ENCODE data around the gene BRD1.
"Not testable (repeated sequence)": the region's sequence is repeated elsewhere in the genome, so short reads cannot be mapped to it uniquely, and the experiment has no call there.

Gene BRD1

DNA sequence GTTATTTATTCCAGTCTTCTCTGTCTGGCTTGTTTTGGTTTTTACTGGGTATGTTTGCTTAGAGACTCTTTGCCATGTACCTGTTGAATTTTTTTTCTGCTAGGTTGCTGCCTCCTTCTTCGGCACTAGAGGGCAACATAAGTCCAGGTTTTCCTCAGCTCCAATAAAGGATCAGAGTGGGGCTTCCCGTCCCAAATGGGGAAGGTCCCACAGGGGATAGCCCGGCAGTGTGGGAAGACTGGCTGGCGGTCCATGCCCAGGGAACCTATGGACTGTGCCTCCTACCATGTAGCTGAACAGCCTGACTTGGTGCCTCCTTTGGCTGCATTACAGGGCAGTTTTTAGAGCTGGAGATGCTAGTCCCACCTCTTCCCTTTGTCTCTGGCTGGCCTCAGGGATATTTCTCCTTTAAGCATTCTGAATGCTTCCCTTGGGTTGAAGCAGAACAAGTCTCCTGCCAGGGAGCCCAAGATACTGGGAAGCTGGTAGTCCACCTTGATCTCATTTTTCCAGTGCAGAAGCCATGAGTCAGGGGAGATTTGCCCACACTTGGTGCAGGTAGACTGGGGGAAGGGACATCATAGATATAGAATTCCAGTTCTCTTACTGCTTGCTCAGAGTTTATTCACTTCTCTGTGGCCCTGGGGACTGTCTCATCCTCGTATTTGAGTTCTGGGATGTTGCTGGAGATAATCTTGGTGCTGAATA, 60.2 kb downstream of the BRD1 start:
- DNase-seq: peak; percentile 27

DNA sequence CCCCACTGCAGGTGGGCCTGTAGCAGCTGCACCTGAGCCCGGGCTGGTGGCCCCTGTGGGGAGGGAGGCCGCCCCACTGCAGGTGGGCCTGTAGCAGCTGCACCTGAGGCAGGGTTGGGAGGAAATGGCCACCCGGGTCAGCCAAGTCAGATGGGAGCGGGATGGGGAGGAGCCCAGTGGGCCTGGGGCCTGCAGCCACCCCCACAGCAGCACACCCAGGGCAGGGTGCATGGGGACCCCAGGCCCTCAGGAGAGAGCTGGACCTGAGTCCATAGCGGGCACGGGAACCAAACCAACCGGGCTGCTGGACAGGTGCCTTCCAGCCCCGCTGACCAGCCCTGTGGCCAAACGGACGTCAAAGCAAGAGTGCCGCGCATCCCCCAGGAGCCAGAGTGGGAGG, 61.7 kb downstream of the BRD1 start:
- DNase-seq: peak; percentile 8

DNA sequence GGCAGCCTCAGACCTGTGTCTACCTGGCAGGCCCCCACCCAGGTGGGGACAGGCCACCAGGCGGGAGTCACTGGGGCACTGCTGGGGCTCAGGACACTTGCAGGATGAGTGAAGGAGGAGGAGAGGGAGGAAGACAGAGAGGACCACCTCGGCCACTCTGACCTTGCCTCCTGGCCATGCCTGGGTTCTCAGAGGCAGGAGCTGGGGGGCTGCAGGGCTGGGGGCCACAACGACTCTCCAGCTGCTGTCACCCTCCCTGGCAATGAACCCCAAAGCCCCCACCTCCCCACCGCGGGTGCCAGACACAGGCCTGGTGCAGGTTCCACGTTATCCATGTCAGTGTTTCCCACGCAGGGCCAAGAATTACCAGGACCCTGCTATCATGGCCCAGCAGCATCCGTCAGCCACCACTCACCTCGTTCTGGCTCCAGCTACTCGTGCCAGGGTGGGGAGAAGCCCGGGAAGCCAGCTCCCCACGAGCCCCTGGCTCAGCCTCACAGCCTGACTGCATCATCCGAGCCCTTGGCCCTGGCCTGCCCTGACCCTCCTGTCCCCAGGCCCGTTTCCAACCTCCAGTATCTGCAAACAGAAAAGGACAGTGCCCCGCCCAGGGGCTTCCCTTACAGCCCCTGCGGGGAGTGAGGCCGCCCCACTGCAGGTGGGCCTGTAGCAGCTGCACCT, 62.4 kb downstream of the BRD1 start:
- peak; percentile 7 for DNase-seq

DNA sequence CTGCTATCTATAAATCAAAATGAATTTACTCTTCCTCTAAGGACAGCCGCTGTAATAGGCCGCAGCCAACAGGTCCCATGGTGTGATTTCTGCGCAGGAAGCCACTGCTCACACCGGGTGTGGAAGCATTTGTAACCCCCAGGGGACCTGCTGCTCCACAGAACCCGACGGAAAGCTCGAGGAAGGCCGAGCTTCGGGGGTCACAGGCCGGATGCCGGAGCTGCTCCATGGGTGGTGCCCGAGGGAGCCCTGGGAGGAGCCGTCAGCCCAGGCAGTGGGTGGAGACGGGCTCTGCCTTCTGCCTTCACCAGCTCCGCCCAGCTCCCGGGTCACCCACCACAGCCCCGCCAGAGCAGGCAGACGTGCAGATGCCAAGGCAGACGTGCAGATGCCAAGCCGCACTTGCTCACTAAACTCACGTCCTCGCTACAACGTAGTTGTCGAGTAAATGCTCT, 63.5 kb downstream of the BRD1 start:
- DNase-seq: peak; percentile 11

DNA sequence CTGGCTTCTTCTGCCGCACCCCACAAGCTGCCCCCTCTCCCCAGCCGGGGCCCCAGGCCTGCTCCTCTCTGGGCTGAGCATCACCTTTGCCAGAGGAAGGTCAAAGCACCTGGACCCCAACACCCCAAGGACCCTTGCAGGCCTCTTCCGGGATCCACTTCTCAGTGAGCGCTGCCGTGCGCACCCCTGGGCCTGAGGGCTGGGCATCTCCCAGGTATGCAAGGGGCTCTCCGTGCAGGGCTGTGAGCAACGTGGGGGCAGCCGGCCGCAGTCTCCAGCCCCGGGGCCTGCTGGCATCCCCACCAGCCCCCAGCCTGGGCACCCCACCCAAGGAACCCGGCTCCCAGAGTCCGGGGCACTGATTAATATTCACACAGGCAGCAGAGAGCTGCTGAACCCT, 64.0 kb downstream of the BRD1 start:
- peak; percentile 14 for DNase-seq

DNA sequence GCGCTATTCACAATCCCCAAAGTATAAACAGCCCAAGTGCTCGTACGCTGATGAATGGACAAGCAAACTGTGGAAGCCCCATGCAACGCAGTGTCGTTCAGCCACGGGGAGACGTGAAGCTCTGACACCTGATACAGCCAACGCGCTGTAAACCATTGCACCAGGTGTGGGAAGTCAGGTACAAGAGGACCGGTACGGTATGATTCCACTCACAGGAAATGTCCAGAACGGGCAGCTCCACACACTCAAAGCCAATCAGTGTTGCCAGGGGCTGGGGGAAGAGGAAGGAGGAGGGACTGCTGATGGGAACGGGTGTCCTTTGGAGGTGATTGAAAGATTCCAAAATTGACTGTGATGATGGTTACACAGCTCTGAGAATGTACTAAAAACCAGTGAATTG, 64.5 kb downstream of the BRD1 start:
- DNase-seq: no peak

DNA sequence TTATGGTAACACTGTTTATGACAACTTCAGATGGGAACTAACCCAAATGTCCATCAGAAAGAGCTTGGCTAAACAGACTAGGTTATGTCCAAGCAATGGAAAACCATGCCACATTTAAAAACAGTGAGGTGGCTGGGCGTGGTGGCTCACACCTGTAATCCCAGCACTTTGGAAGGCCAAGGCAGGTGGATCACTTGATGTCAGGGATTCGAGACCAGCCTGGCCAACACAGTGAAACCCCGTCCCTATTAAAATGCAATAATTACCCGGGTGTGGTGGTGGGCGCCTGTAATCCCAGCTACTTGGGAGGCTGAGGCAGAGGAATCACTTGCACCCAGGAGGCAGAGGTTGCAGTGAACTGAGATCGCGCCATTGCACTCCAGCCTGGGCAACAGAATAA, 65.1 kb downstream of the BRD1 start:
- DNase-seq: not testable (repeated sequence)

DNA sequence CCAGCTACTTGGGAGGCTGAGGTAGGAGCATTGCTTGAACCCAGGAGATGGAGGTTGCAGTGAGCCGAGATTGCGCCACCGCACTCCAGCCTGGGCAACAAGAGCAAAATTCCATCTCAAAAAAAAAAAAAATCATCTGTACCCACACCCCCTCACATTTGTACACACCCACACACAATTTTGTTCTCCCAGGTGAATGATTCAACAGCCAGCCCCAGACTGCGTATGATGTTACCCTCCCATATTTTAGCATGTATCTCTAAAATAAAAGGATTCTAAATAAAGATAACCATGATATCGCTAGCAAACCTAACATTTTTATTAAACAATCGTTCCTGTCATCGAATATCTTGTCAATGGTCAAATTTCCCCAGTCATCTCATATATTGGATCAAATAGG, 65.8 kb downstream of the BRD1 start:
- no peak for DNase-seq

DNA sequence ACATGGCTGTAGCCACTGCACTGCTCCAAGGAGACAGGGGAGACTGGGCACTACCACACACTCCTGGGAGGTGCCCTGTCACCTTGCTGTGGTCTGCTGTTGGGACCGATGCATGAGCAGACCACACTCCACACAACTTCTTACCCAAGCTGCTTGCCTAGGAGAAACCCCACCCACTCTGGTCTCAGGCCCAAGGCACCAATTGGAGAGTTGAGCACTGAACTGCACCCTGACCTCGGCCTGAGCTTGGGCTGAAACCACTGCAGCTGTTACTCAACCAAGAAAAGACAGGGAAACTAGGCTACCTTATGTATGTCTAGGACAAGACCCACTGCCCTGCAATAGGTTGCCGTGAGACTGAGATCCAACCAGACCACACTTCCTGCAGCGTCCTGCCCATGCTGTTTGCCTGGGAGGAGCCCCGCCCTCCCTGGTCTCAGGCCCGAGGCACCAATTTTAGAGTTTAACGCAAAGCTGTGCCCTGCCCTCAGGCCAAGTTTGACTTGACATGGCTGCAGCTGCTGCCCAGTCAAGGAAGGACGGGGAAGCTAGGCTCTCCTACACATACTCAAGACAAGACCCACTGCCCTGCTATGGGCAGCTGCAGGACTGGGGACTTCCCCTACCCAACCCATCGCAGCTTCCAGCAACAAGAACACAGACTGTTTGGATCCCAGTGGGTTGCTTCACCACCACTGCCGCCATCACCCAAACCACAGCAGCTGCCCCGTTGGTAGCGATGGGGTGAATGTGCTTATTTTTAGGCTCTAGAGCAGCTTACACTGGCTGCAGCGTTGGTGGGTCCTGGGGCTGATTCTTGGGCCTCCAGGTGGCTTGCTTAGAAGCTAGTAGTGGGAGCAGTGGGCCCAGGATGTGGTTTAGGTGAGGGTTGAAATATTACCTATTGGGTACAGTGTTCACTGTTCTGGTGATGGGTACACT, 66.8 kb downstream of the BRD1 start:
- DNase-seq: peak; percentile 14

DNA sequence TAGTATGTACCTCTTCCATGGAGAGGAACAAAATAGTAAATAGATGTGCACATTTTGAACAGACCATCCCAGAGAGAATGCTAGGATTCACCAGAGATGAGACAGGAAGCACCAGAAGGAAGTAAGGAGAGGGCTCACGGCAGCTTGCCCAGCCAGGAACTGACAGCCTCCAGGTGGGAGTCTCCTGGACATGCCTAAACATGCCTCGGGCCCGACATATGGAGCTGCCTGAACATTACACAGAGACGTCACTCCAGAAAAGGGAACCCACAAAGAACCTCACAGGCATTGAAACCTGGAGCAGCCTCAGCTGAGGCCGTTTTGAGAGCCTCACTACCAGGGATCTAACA, 67.4 kb downstream of the BRD1 start:
- no peak for DNase-seq

DNA sequence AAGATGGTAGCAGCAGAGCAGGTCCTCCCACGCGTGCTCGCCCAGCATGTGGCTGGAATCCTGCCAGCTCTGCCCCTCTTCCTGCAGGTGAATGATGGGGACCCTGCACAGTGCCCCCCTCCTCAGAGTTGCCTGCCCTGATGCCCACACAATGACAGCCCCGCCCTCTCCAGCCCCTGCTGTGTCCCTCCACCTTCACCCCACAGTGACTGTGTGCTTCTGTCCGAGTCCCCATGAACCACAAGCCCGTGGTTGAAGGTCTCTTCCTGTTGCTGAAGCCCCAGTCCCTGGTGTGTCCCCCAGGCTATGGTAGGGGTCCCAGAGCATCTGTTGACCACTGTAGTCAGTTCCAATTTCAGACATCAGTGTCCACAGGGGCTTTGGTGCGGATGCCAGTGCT, 71.0 kb downstream of the BRD1 start:
- DNase-seq: no peak

DNA sequence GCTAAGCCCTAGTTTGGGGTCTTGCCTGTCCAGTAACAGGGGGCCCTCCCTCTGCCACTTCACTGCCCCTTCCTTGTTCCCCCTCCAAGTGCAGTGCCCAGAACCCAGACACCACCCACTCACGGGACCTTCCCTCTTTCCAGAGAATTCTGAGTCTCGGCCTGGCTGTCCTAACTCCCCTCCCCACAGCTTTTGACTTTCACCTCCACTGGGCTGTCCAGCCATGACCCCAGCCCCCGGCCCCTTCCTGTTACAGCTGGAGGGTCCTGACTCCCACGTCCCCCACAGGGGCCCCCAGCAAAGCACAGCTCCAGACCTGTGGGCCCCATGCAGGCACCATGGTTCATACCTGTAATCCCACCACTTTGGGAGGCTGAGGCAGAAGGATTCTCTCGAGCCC, 71.5 kb downstream of the BRD1 start:
- no peak for DNase-seq

DNA sequence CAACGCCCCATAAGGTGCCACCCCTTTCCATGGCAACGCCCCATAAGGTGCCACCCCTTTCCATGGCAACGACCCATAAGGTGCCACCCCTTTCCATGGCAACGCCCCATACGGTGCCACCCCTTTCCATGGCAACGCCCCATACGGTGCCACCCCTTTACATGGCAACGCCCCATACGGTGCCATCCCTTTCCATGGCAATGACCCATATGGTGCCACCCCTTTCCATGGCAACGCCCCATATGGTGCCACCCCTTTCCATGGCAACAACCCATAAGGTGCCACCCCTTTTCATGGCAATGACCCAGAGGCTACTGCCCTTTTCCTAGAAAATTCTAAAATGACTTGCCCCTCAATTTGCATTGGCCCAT, 72.1 kb downstream of the BRD1 start:
- DNase-seq: no peak

DNA sequence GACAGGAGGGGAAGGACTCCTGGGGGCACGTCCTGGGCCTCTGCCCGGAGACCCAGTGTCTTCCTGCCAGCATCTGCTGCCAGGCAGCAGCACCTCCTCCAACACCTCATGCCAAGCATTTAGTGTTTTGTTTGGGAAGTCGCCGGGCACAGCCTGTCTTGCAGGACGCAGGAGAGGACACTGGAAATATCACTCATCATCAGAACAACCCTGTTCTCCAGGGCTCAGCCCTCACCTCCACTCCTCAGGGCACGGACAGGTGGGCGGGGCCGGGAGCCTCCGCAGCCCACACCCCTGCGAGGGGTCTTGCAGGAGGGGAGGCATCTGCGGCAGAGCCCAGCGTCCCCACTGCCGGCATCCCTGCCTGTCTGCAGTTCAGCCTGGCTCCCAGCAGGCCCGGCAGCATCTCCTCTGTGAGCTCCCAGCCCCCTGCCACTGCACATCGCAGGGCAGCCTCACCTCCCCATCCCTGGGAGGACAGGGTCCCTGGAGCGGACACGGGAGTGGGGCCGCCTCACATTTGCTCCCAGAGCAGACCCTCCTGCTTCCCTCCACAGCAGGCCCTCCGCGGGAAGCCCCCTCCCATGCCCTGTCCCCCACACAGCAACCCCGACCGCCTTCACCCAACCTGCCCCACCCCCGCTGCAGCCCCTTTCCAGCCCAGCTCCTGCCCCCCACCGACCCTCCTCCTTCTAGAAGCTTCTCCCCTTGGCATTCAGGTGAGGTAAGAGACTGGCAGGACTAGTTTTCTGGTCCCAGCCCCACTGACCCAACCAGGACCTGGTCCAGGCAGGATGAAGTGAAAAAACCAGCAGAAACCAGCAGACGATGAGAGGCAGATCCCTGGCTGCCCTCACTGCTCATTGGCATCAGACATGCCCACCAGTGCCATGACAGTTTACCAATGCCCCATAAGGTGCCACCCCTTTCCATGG, 72.7 kb downstream of the BRD1 start:
- DNase-seq: no peak

DNA sequence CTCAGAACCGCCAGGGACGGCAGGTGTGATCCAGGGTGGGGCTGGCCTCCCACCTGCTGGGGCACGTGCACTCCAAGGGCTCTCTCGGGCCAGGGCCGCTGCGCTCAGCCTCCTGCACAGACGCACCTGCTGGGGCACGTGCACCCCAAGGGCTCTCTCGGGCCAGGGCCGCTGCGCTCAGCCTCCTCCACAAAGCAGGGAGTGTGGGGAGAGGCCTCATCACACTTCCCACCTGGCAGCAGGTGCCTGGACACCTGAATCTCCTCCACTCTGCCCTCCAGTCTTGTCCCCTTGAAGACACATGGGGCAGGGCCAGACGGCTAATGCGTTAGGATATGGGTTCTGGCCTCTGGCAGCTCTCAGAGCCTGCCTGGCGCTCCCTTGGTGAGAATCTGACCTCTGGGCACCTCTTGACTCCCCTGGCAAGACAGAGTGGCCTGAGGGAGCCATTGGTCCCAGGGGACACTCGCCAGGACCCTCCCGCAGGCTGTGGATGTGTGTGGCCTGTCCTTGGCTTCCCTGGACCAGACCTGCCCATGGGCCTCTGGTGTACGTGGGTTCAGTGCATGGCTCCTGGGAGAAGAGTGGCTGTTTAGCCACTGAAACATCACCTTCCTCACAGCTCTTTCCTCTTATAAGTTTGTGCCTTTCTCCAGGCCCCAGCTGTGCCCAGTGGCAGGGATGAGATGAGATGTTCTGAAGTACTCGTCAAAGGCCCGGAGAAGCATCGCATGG, 73.5 kb downstream of the BRD1 start:
- no peak for DNase-seq

DNA sequence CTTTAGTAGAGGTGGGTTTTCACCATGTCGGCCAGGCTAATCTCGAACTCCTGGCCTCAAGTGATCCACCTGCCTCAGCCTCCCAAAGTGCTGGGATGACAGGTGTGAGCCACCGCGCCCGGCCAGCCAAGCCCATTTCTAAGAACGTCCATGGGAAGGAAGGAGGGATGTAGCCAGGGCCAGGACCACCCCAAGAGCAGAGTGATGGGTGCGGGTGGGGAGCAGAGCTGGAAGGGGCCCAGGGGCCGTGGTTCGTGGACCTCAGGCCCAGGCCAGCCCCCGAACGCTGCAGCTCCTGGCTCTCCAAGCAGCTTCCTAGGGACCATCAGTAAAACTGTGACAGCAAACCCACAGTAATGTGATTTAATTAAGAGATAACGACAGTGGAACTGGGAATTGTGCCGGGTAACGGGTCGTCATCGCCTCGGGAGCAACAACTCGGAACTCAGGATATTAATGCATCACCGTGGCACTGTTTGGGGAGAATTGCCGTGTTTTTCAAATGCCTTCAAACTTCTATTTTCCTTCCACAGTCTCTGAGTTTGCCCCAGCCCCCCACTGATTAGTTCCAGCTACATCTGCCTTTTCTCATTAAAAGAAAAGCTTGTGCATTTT, 74.3 kb downstream of the BRD1 start:
- no peak for DNase-seq

DNA sequence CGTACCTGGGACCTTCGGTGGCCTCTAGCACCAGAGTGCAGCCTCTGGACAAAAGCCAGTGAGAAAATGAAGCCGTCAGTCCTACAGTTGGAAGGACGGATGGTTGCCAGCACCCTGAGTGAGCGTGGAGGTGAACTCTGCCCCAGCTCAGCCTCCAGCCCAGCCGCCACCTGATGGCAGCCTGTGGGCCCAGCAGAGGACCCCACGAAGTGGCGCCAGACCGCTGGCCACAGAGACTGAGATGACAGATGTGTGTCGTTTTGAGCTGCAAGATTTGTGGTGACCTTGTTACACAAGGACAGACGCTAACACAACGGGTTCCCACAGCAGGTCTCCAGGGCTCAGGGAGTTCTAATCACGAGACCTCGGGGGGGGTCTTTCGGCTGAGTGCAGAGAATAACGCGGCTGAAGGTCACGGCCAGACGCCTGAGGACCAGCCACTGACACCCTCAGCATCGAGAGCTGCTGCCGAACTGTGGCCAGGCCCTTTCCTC, 75.0 kb downstream of the BRD1 start:
- DNase-seq: no peak

DNA sequence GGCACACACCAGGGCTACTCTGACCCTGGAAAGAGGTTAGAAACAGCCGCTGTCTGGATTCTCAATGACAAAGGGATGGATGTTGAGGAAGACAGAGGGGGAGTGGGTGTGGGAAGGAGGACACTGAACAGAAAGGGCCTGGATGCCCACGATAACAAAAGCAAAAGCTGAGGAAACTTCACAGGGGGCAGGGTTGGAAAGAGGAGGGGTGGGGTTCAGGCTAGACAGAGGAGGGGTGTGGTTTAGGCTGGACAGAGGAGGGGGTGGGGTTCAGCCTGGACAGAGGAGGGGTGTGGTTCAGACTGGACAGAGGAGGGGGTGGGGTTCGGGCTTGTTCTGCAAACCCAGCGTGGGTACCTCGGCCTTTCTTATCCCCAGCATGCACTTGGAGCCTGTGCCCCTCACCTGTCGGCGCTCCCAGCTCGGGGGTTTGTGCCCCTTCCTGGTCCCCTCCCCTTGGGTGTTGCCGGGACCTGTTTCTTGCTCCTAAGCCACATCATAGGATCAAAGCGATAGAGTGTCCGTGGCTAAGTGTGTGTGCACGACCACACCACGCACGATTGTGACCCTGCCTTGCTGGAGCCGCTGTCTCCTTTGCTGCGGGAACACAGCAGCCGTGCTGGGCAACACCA, 75.6 kb downstream of the BRD1 start:
- no peak for DNase-seq

DNA sequence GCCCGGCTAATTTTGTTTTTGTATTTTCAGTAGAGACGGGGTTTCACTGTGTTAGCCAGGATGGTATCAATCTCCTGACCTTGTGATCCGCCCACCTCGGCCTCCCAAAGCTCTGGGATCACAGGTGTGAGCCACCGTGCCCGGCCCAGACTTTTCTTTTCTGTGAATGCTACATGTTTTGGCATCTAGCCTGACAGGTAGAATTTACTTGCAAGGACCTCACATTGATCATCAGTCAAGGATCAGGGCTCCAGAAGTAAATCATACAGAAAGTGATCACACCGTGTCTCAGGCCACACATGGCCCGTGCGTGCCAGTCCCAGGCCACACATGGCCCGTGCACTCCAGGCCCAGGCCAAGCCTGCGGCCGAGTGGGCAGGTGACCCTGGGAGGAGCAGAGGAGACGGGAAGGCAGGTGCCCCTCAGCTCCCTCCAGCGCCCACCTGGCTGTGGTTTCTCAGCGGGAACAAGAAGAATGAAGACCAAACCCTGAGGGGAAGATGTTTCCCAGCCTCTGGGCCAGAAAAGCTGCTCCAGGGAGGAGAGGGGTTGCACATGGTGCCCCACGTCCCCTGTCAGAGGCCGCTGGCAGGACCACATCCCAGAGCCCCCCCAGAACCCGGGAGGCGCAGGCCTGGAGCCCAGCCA, 76.2 kb downstream of the BRD1 start:
- DNase-seq: no peak

DNA sequence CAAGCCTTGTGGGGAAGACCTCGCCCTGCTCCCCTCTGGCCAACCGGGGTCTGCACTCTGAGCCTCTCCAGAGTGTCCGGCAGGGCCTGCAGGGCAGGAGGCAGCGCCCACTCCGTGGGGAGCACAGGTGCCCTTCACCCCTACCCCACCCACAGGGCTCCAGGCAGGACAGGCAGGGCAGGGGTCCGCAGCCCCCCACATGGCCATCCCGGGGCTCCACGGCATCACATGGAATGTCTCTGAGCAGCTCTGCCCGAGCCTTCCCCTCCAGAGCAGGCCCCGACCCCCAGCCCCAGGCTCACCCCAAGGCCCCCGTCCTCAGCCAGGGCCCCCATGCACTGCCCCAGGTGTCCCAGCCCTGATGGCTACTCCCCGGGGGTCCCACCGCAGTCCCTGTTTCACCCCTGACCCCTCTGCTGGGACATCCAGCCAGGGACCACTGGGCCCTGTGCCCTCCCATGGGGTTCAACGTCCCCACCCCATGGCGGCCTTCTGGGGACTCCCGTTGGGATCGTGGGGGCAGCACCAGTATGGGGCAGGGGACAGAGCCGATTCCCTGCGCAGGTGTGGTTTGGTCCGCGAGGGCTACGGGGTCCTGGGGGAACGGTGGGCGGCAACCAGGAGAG, 77.7 kb downstream of the BRD1 start:
- DNase-seq: no peak

All from activated CD8-positive, alpha-beta memory T cell treated with anti-CD3 and anti-CD28 coated beads, Interleukin-2, amount 50 U/mL, for 4 hours (primary cell).